GM23248 (cell line): ENCODE measurements around the gene SARDH.

ENCODE experiments used
- EZH2 ChIP-seq: fragments of 200-600 bp; sonication (generic); IDR thresholded peaks from 2 replicates; pipeline ENCODE4 v1.6.1; 2018; ENCODE audit warnings: antibody characterized with exemption, mild to moderate bottlenecking; ENCODE audit not compliant: insufficient read depth, poor library complexity, severe bottlenecking
- EZH2phosphoT487 ChIP-seq: fragments of 200-600 bp; sonication (generic); IDR thresholded peaks from 2 replicates; pipeline ENCODE4 v1.6.1; 2018; ENCODE audit warnings: antibody characterized with exemption, moderate library complexity, mild to moderate bottlenecking, low read depth; ENCODE audit not compliant: insufficient read depth

DNA sequence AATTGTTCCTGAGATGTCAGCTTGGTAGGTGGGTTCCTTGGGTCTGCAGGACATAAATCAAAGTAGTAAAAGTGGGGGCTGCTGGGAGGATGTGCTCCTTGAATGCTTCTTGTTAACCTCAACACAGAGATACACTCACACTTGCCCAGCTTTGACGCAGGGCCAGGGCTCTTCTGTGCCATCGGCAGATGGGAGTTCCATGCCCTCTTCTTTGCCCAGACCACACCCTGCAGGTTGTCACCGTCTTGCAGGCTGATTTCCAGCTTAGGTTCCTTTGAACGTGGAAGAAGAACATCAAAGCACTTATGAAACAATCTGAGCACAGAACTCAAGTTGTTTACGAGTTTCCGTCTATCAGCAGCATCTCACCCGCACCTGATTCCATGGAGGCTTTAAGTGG is 91.0 kb downstream of the SARDH start:
- TF ChIP-seq EZH2 (no peak), EZH2phosphoT487 (no peak)
